ENCODE results near the gene SMYD5. TPM values are rescaled to one million over a fixed set of nuclear protein-coding genes. Genes with fewer than 3 reads are reported as not detected.
A peak's percentile ranks its signal among the peaks of the same experiment; 100 is the strongest.

Gene SMYD5
- total RNA-seq, 4 donors from 2014 or later = 9.6 to 18.1 (median 12.8) TPM

- WGBS, 2 donors = 53 to 57% methylated on average over 20 of the region's 20 CpGs
- peak; percentile 34 to 94 for DNase-seq (ENCODE audit: low spot score in 2 of 2)
- intact Hi-C loops (cut with DNase I; ENCODE audit: low total_unique reads) = no loop called here
- no peak overlapping the region for H3K4me3 ChIP-seq (ENCODE audit: low read depth, poor library complexity, severe bottlenecking)
- TF ChIP-seq CTCF (IDR thresholded peaks at IDR 0.05) (peak in 1 of 3 donors; percentile 45), POLR2A (IDR thresholded peaks at IDR 0.05) (no peak)
Measured at GRCh38 chr2:73212448-73213176, 1.4 kb upstream of the SMYD5 start.

GRCh38 chr2:73215254-73215653 is 1.2 kb downstream of the SMYD5 start:
- no peak for DNase-seq (ENCODE audit: low spot score in 2 of 2)
- no peak for TF ChIP-seq POLR2A (IDR thresholded peaks at IDR 0.05)
- no peak overlapping the region for H3K4me3 ChIP-seq (ENCODE audit: low read depth, poor library complexity, severe bottlenecking)
- intact Hi-C loops (cut with DNase I; ENCODE audit: low total_unique reads) = no loop called here
- 67 to 71% methylated on average over 4 of the region's 4 CpGs for WGBS, 2 donors

GRCh38 chr2:73217160-73217559 is 3.1 kb downstream of the SMYD5 start:
- no peak overlapping the region for H3K4me3 ChIP-seq (ENCODE audit: low read depth, poor library complexity, severe bottlenecking)
- TF ChIP-seq CTCF (IDR thresholded peaks at IDR 0.05) = no peak
- no peak for TF ChIP-seq POLR2A (IDR thresholded peaks at IDR 0.05)
- DNase-seq (ENCODE audit: low spot score in 2 of 2) = no peak
- intact Hi-C loops (cut with DNase I; ENCODE audit: low total_unique reads) = no loop called here
- WGBS, 2 donors = 88 to 93% methylated on average over 5 of the region's 5 CpGs

- intact Hi-C loops (cut with DNase I; ENCODE audit: low total_unique reads) = no loop called here
- H3K4me3 ChIP-seq (ENCODE audit: low read depth, poor library complexity, severe bottlenecking) = no peak overlapping the region
- 76 to 78% methylated on average over 2 of the region's 2 CpGs for WGBS, 2 donors
- DNase-seq (ENCODE audit: low spot score in 2 of 2) = no peak
- TF ChIP-seq CTCF (IDR thresholded peaks at IDR 0.05) = no peak
- TF ChIP-seq POLR2A (IDR thresholded peaks at IDR 0.05) = no peak
Measured at GRCh38 chr2:73217826-73218225, 3.8 kb downstream of the SMYD5 start.

GRCh38 chr2:73218298-73218697 is 4.3 kb downstream of the SMYD5 start:
- intact Hi-C loops (cut with DNase I; ENCODE audit: low total_unique reads) = no loop called here
- TF ChIP-seq CTCF (IDR thresholded peaks at IDR 0.05) (no peak), POLR2A (IDR thresholded peaks at IDR 0.05) (no peak)
- H3K4me3 ChIP-seq (ENCODE audit: low read depth, poor library complexity, severe bottlenecking) = no peak overlapping the region
- no peak for DNase-seq (ENCODE audit: low spot score in 2 of 2)

GRCh38 chr2:73223821-73224220 is 9.8 kb downstream of the SMYD5 start:
- intact Hi-C loops (cut with DNase I; ENCODE audit: low total_unique reads) = no loop called here
- TF ChIP-seq POLR2A (IDR thresholded peaks at IDR 0.05) (no peak), CTCF (IDR thresholded peaks at IDR 0.05) (no peak)
- H3K4me3 ChIP-seq (ENCODE audit: low read depth, poor library complexity, severe bottlenecking) = no peak overlapping the region
- no peak for DNase-seq (ENCODE audit: low spot score in 2 of 2)
- 82 to 91% methylated on average over 4 of the region's 4 CpGs for WGBS, 2 donors

Data from lower leg skin (tissue), 4 donors.